K562 (cell line): ENCODE data around the gene VPS45.
"Not testable (repeated sequence)": the region's sequence is repeated elsewhere in the genome, so short reads cannot be mapped to it uniquely, and the experiment has no call there.

Experiments
- BDP1 ChIP-seq: IDR thresholded peaks from 3 replicates; pipeline ENCODE4 v1.6.1; 2011; ENCODE audit not compliant: insufficient read length, insufficient read depth
- CTCF ChIP-seq, 3 experiments: IDR thresholded peaks in 2 of 3; conservative IDR thresholded peaks in 1 of 3; 2 replicates each; pipeline ENCODE4 v1.5.1; 2011 to 2012; ENCODE audit warnings: low read length in 3 of 3, mild to moderate bottlenecking in 3 of 3, control low read depth in 2 of 3, improper control_type of control experiment in 1 of 3, inconsistent platforms in 1 of 3, low read depth in 1 of 3, mixed read lengths in 1 of 3, moderate library complexity in 1 of 3; ENCODE audit not compliant: insufficient read depth in 2 of 3
- JUN ChIP-seq, 2 experiments: sonication (generic) in 1 of 2; formaldehyde crosslinking in 1 of 2; IDR thresholded peaks; 2 replicates each; pipeline versions ENCODE4 v1.6.1 to v1.8.0; 2012 to 2022; ENCODE audit warnings: borderline replicate concordance in 2 of 2, mild to moderate bottlenecking in 2 of 2, improper control_type of control experiment in 1 of 2, low read depth in 1 of 2, low read length in 1 of 2, missing genetic modification reagents in 1 of 2
- MAX ChIP-seq: sonication (generic); formaldehyde crosslinking; IDR thresholded peaks from 2 replicates; pipeline ENCODE4 v1.9.0; 2022; ENCODE audit warnings: mild to moderate bottlenecking, missing genetic modification reagents
- POLR2A ChIP-seq: fragments of 450-650 bp; conservative IDR thresholded peaks from 2 replicates; pipeline ENCODE4 v1.6.1; 2016
- POLR2AphosphoS5 ChIP-seq: IDR thresholded peaks from 2 replicates; pipeline ENCODE4 v1.6.1; 2011; ENCODE audit warnings: mild to moderate bottlenecking, low read depth, low read length, moderate library complexity; ENCODE audit not compliant: control insufficient read depth, insufficient read depth
- THRA ChIP-seq: fragments of 450-650 bp; IDR thresholded peaks from 2 replicates; pipeline ENCODE4 v1.6.1; 2017; ENCODE audit warnings: mild to moderate bottlenecking, moderate library complexity
- USF2 ChIP-seq: sonication (generic); formaldehyde crosslinking; IDR thresholded peaks from 2 replicates; pipeline ENCODE4 v1.5.0; 2020; ENCODE audit warnings: missing genetic modification reagents
- ZFP91 ChIP-seq: sonication (generic); formaldehyde crosslinking; IDR thresholded peaks from 2 replicates; pipeline ENCODE4 v1.8.0; 2022; ENCODE audit warnings: mild to moderate bottlenecking, missing genetic modification reagents
- ZNF232 ChIP-seq: sonication (generic); formaldehyde crosslinking; IDR thresholded peaks from 2 replicates; pipeline ENCODE4 v1.8.0; 2022; ENCODE audit warnings: mild to moderate bottlenecking, missing genetic modification reagents
- ZNF274 ChIP-seq: IDR thresholded peaks from 2 replicates; pipeline ENCODE4 v1.6.1; 2011; ENCODE audit warnings: low read depth, mild to moderate bottlenecking, low read length, moderate library complexity, borderline replicate concordance
- ZNF77 ChIP-seq: fragments of 250-450 bp; sonication (Bioruptor Pico); IDR thresholded peaks from 2 replicates; pipeline ENCODE4 v1.5.0; 2020

- TF ChIP-seq MAX; ZNF77 (CRISPR knock-in tag); THRA; ZFP91 (CRISPR knock-in tag); POLR2A; USF2; ZNF274; ZNF232 (CRISPR knock-in tag); BDP1; CTCF (IDR thresholded peaks at IDR 0.05 in 2 of 3, conservative IDR thresholded peaks at IDR 0.05 in 1 of 3; ENCODE audit: insufficient read depth in 2 of 3, low read depth in 1 of 3, low read length in 3 of 3); POLR2AphosphoS5; JUN (IDR thresholded peaks at IDR 0.05; ENCODE audit: borderline replicate concordance, low read depth, low read length); JUN (CRISPR knock-in tag; IDR thresholded peaks at IDR 0.05; ENCODE audit: borderline replicate concordance): not testable (repeated sequence)
These were observed 12.1 kb upstream of the VPS45 start for GRCh38 chr1:150055507-150055906.
